GM23338 (cell line): ENCODE data around the gene USP19. TPM values are rescaled to one million over a fixed set of nuclear protein-coding genes. Genes with fewer than 3 reads are reported as not detected.

ENCODE experiments used
- ATAC-seq: fragments of 200-7000 bp; cut with Tn5 transposase; 3 replicates; pipeline ENCODE4 v1.9.1; 2020
- DNase-seq: peaks from one replicate; pipeline ENCODE4 v3.0.0-alpha.2; 2015; ENCODE audit warnings: low spot score
- H2AFZ ChIP-seq: fragments of 200-600 bp; sonication (generic); 2 replicates; pipeline ENCODE4 v1.8.0; 2016; ENCODE audit warnings: antibody characterized with exemption, mild to moderate bottlenecking, moderate library complexity
- H3F3A ChIP-seq: fragments of 200-600 bp; sonication (generic); replicated peaks from 2 replicates; pipeline ENCODE4 v1.8.0; 2017; ENCODE audit warnings: antibody characterized with exemption, mixed run types, low read depth
- H3K27ac ChIP-seq: fragments of 200-600 bp; sonication (generic); 2 replicates; pipeline ENCODE4 v1.6.1; 2016; ENCODE audit warnings: low read depth
- H3K27me3 ChIP-seq: fragments of 200-600 bp; sonication (generic); 2 replicates; pipeline ENCODE4 v1.8.0; 2016; ENCODE audit warnings: mild to moderate bottlenecking, mixed run types, moderate library complexity; ENCODE audit not compliant: insufficient read depth
- H3K36me3 ChIP-seq: fragments of 200-600 bp; sonication (generic); 2 replicates; pipeline ENCODE4 v1.8.0; 2016; ENCODE audit warnings: mild to moderate bottlenecking; ENCODE audit not compliant: insufficient read depth
- H3K4me1 ChIP-seq: fragments of 200-600 bp; sonication (generic); 2 replicates; pipeline ENCODE4 v1.8.0; 2016; ENCODE audit warnings: mild to moderate bottlenecking, moderate library complexity; ENCODE audit not compliant: insufficient read depth
- H3K4me2 ChIP-seq: fragments of 200-600 bp; sonication (generic); 2 replicates; pipeline ENCODE4 v1.7.1; 2017; ENCODE audit warnings: mixed run types
- H3K4me3 ChIP-seq: fragments of 200-600 bp; sonication (generic); 2 replicates; pipeline ENCODE4 v1.6.1; 2016; ENCODE audit warnings: mixed run types
- H3K79me2 ChIP-seq: fragments of 200-600 bp; sonication (generic); replicated peaks from 2 replicates; pipeline ENCODE4 v1.8.0; 2017; ENCODE audit warnings: mild to moderate bottlenecking; ENCODE audit not compliant: insufficient read depth
- H3K9me2 ChIP-seq: fragments of 200-600 bp; sonication (generic); 2 replicates; pipeline ENCODE4 v1.8.0; 2017; ENCODE audit not compliant: insufficient read depth
- H4K20me1 ChIP-seq: fragments of 200-600 bp; sonication (generic); replicated peaks from 2 replicates; pipeline ENCODE4 v1.8.0; 2017; ENCODE audit warnings: mild to moderate bottlenecking; ENCODE audit not compliant: insufficient read depth
- H3K27ac Mint-ChIP-seq: 2 replicates; pipeline ENCODE4 v1.8.0; 2020; ENCODE audit warnings: inconsistent platforms, mild to moderate bottlenecking, moderate library complexity, mixed read lengths
- H3K27me3 Mint-ChIP-seq: 3 replicates; pipeline ENCODE4 v1.8.0; 2022; ENCODE audit warnings: low read depth, mild to moderate bottlenecking, moderate library complexity, mixed read lengths, inconsistent platforms; ENCODE audit not compliant: insufficient read depth, poor library complexity
- H3K36me3 Mint-ChIP-seq: 3 replicates; pipeline ENCODE4 v1.8.0; 2021; ENCODE audit warnings: low read depth, mild to moderate bottlenecking, inconsistent platforms, moderate library complexity, mixed read lengths
- H3K4me1 Mint-ChIP-seq: 3 replicates; pipeline ENCODE4 v1.8.0; 2020; ENCODE audit warnings: mild to moderate bottlenecking, inconsistent platforms, mixed read lengths
- H3K4me3 Mint-ChIP-seq: 3 replicates; pipeline ENCODE4 v1.8.0; 2021; ENCODE audit warnings: moderate library complexity, mild to moderate bottlenecking, inconsistent platforms, mixed read lengths
- H3K9me3 Mint-ChIP-seq: 3 replicates; pipeline ENCODE4 v1.8.0; 2020; ENCODE audit warnings: moderate library complexity, mild to moderate bottlenecking, inconsistent platforms, mixed read lengths
- CREB1 ChIP-seq: fragments of 250-450 bp; sonication (Bioruptor Pico); IDR thresholded peaks from 2 replicates; pipeline ENCODE4 v1.5.0; 2020; ENCODE audit warnings: low read depth, mild to moderate bottlenecking, moderate library complexity
- CTCF ChIP-seq, 2 experiments: fragments of 200-600 bp in 1 of 2; sonication (generic) in 1 of 2; conservative IDR thresholded peaks; 2 replicates each; pipeline versions ENCODE4 v1.5.1 to v1.6.1; 2016 to 2017; ENCODE audit warnings: antibody characterized with exemption in 2 of 2, low read depth in 2 of 2, mild to moderate bottlenecking in 2 of 2, moderate library complexity in 1 of 2
- ETS1 ChIP-seq: IDR thresholded peaks from 2 replicates; pipeline ENCODE4 v1.6.1; 2016; ENCODE audit warnings: antibody characterized with exemption
- EZH2phosphoT487 ChIP-seq: fragments of 200-600 bp; sonication (generic); IDR thresholded peaks from one replicate; pipeline ENCODE4 v1.8.1; 2018; ENCODE audit warnings: antibody characterized with exemption; ENCODE audit not compliant: unreplicated experiment
- NANOG ChIP-seq: IDR thresholded peaks from 2 replicates; pipeline ENCODE4 v1.6.1; 2016; ENCODE audit warnings: antibody characterized with exemption, borderline replicate concordance
- POLR2AphosphoS5 ChIP-seq: IDR thresholded peaks from 2 replicates; pipeline ENCODE4 v1.6.1; 2016; ENCODE audit warnings: antibody characterized with exemption, low read depth
- STAT1 ChIP-seq: IDR thresholded peaks from one replicate; pipeline ENCODE4 v1.6.1; 2016; ENCODE audit warnings: antibody characterized with exemption; ENCODE audit not compliant: unreplicated experiment
- ZNF331 ChIP-seq: fragments of 250-450 bp; sonication (Bioruptor Pico); IDR thresholded peaks from 2 replicates; pipeline ENCODE4 v1.5.0; 2020; ENCODE audit warnings: low read depth, mild to moderate bottlenecking, moderate library complexity
- ZNF462 ChIP-seq: fragments of 250-450 bp; sonication (Bioruptor Pico); IDR thresholded peaks from 2 replicates; pipeline ENCODE4 v1.5.0; 2020; ENCODE audit warnings: mild to moderate bottlenecking, moderate library complexity
- polyA plus RNA-seq: library from polyadenylated mRNA; unstranded; fragments of >200 nt; fragmentation: Nextera tagmentation; extraction: Ambion mirVana; gene quantifications from 2 replicates; pipeline ENCODE4 v1.2.1, GENCODE V29; 2016
- total RNA-seq: library from RNA; depleted of rRNA; stranded (reverse); fragments of >200 nt; shearing (Covaris generic); gene quantifications from 2 replicates; pipeline ENCODE4 v1.2.3, GENCODE V29; 2014

Gene USP19
- total and polyA plus RNA-seq, 2 experiments from 2014 or later: 13.2 to 62.0 TPM

DNA sequence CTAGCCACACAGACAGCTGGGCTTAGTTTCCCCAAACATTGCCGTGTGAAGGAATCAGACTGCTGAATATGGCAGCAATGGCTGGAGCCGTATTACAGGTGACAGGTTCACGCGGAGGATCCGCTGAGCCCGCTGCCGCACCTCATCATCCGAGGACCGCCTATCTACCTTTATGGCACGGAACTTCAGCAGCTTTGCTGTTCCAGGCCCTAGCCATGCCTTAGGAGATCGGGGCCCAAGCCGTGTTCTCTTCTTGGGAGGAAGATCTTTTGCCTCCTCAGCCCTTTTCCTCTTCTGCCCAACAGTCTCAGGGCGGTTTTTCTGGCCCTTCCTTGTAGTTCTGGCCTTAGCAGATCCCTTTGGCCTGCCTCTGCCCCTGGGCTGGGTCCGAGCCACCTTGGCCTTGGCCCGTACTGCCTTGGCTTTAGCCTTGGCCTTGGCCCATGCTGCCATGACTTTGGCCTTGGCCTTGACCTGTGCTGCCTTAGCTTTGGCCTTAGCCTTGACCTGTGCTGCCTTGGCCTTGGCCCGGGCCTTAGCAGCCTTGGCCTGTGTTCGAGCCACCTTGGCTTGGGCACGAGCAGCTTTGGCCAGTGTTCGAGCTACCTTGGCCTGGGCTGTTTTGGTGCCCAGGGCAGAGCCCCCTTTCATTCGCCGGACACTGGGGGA lies 42.3 kb upstream of the USP19 start:
- H3K79me2 ChIP-seq: peaks cover 18% of the 10 kb centered on the region
- peaks cover 5% of the 10 kb centered on the region; the same call in 1 of the 2 replicates for H3F3A ChIP-seq
- no peak overlapping the region for H3K27ac ChIP-seq
- H3K36me3 ChIP-seq: no peaks in the 10 kb centered on the region; the same call in 1 of the 2 replicates
- Mint-ChIP-seq H3K27me3 (peaks cover 4% of the 10 kb centered on the region), H3K9me3 (no peaks in the 10 kb centered on the region), H3K4me3 (no peak overlapping the region), H3K36me3 (peaks cover 26% of the 10 kb centered on the region), H3K4me1 (peaks cover 13% of the 10 kb centered on the region), H3K27ac (no peak overlapping the region)
- no peaks in the 10 kb centered on the region for H3K27me3 ChIP-seq
- TF ChIP-seq ZNF331 (CRISPR knock-in tag): no peak
- peak; percentile 46 for TF ChIP-seq POLR2AphosphoS5
- ATAC-seq (no peak), DNase-seq (no peak)
- peaks cover 10% of the 10 kb centered on the region for H4K20me1 ChIP-seq
- H3K4me2 ChIP-seq: no peak overlapping the region
- no peak overlapping the region for H3K4me3 ChIP-seq
- H2AFZ ChIP-seq: no peak overlapping the region
- H3K4me1 ChIP-seq: peaks cover 14% of the 10 kb centered on the region
- peaks cover 8% of the 10 kb centered on the region; the same call in 1 of the 2 replicates for H3K9me2 ChIP-seq

- peaks cover 14% of the 10 kb centered on the region for H3K4me1 ChIP-seq
- no peak overlapping the region for H2AFZ ChIP-seq
- H3K27ac ChIP-seq: no peak overlapping the region
- peaks cover 13% of the 10 kb centered on the region for H3K4me1 Mint-ChIP-seq
- H3K4me3 ChIP-seq: no peak overlapping the region
- DNase-seq: no peak
- H3K36me3 Mint-ChIP-seq: peaks cover 26% of the 10 kb centered on the region
- peaks cover 18% of the 10 kb centered on the region for H3K79me2 ChIP-seq
- no peak overlapping the region for H3K4me3 Mint-ChIP-seq
- peaks cover 7% of the 10 kb centered on the region; the same call in 1 of the 2 replicates for H3K9me2 ChIP-seq
- peaks cover 4% of the 10 kb centered on the region for H3K27me3 Mint-ChIP-seq
- ATAC-seq: no peak
- H3K4me2 ChIP-seq: no peak overlapping the region
- peaks cover 11% of the 10 kb centered on the region for H3F3A ChIP-seq
- no peaks in the 10 kb centered on the region for H3K9me3 Mint-ChIP-seq
- H3K27me3 ChIP-seq: no peaks in the 10 kb centered on the region
- no peak overlapping the region for H3K27ac Mint-ChIP-seq
- H4K20me1 ChIP-seq: peaks cover 10% of the 10 kb centered on the region
- H3K36me3 ChIP-seq: no peaks in the 10 kb centered on the region; the same call in 1 of the 2 replicates
- TF ChIP-seq ETS1: no peak
- no peak for TF ChIP-seq ZNF331 (CRISPR knock-in tag)
- no peak for TF ChIP-seq NANOG
- no peak for TF ChIP-seq STAT1
- no peak for TF ChIP-seq ZNF462
- no peak for TF ChIP-seq EZH2phosphoT487
- TF ChIP-seq CREB1 (CRISPR knock-in tag): no peak
- no peak for TF ChIP-seq POLR2AphosphoS5
- no peak for TF ChIP-seq CTCF (conservative IDR thresholded peaks at IDR 0.05; ENCODE audit: low read depth in 2 of 2)
Observed at GRCh38 chr3:49161808-49162530, 41.3 kb upstream of the USP19 start.
